Lung (tissue), 12 donors: ENCODE results near the gene CHST11. TPM values are rescaled to one million over a fixed set of nuclear protein-coding genes. Genes with fewer than 3 reads are reported as not detected.

ENCODE experiments used
- ATAC-seq: fragments of 200-7000 bp; cut with Tn5 transposase; one replicate; pipeline ENCODE4 v1.9.1; 2020; ENCODE audit warnings: moderate number of reproducible peaks; ENCODE audit not compliant: insufficient read depth, low FRiP score
- DNase-seq, 3 donors: peaks; one replicate each; pipeline ENCODE4 v3.0.0-alpha.2; 2013 to 2017
- H3K27ac ChIP-seq, 2 donors: one replicate each; pipeline ENCODE4 v1.5.1; 2013; ENCODE audit warnings: mild to moderate bottlenecking in 2 of 2, moderate library complexity in 2 of 2, control low read depth in 1 of 2, inconsistent platforms in 1 of 2, low read depth in 1 of 2, low read length in 1 of 2
- H3K27me3 ChIP-seq, 3 donors: one replicate each; pipeline ENCODE4 v1.5.1; 2013; ENCODE audit warnings: low read length in 2 of 3; ENCODE audit not compliant: control insufficient read depth in 3 of 3, insufficient read depth in 3 of 3
- H3K36me3 ChIP-seq, 4 donors: one replicate each; pipeline ENCODE4 v1.5.1; 2013; ENCODE audit warnings: low read length in 4 of 4, mild to moderate bottlenecking in 1 of 4, moderate library complexity in 1 of 4; ENCODE audit not compliant: control insufficient read depth in 4 of 4, insufficient read depth in 4 of 4
- H3K4me1 ChIP-seq, 5 donors: one replicate each; pipeline ENCODE4 v1.5.1; 2013; ENCODE audit warnings: low read length in 5 of 5, mild to moderate bottlenecking in 2 of 5, moderate library complexity in 1 of 5; ENCODE audit not compliant: control insufficient read depth in 5 of 5, insufficient read depth in 5 of 5
- H3K4me3 ChIP-seq: one replicate; pipeline ENCODE4 v1.5.1; 2013; ENCODE audit warnings: mild to moderate bottlenecking, control low read depth, moderate library complexity
- H3K9ac ChIP-seq, 2 donors: one replicate each; pipeline ENCODE4 v1.5.1; 2013; ENCODE audit warnings: low read length in 2 of 2, control low read depth in 1 of 2; ENCODE audit not compliant: insufficient read depth in 1 of 2
- H3K9me3 ChIP-seq, 4 donors: one replicate each; pipeline ENCODE4 v1.5.1; 2013; ENCODE audit warnings: low read length in 3 of 4, mild to moderate bottlenecking in 1 of 4, moderate library complexity in 1 of 4; ENCODE audit not compliant: control insufficient read depth in 4 of 4, insufficient read depth in 3 of 4
- WGBS, 2 donors: extraction: QIAGEN DNeasy Blood & Tissue Kit; methylation state at CpG; one replicate each; pipeline ENCODE4 v1.1.7; 2013; 5-methylcytosine and 5-hydroxymethylcytosine counted together
- polyA plus RNA-seq, 2 donors: library from polyadenylated mRNA; stranded (reverse); fragments of 200-250 nt; gene quantifications; one replicate each; pipeline ENCODE4 v1.2.1, GENCODE V29; 2013
- total RNA-seq, 2 donors: library from RNA; depleted of rRNA in 1 of 2; stranded (reverse); fragments of >200 nt in 1 of 2; gene quantifications; one replicate each; pipeline ENCODE4 v1.2.1, GENCODE V29; 2014 to 2021
- TF ChIP-seq, protein P1 (sequence below): IDR thresholded peaks from 2 replicates; pipeline ENCODE4 v1.5.1; 2012; ENCODE audit warnings: mild to moderate bottlenecking; ENCODE audit errors: control extremely low read depth, extremely low read depth
- donor health status: control.
- donor health status: control.
- donor health status: Bipolar disorder and iron deficiency.
- donor health status: healthy.
- donor health status: DM: yes; HTN: yes; CAD: no.

Gene CHST11
- total and polyA plus RNA-seq, 4 donors = 9.0 to 63.2 (median 27.7) TPM

DNA sequence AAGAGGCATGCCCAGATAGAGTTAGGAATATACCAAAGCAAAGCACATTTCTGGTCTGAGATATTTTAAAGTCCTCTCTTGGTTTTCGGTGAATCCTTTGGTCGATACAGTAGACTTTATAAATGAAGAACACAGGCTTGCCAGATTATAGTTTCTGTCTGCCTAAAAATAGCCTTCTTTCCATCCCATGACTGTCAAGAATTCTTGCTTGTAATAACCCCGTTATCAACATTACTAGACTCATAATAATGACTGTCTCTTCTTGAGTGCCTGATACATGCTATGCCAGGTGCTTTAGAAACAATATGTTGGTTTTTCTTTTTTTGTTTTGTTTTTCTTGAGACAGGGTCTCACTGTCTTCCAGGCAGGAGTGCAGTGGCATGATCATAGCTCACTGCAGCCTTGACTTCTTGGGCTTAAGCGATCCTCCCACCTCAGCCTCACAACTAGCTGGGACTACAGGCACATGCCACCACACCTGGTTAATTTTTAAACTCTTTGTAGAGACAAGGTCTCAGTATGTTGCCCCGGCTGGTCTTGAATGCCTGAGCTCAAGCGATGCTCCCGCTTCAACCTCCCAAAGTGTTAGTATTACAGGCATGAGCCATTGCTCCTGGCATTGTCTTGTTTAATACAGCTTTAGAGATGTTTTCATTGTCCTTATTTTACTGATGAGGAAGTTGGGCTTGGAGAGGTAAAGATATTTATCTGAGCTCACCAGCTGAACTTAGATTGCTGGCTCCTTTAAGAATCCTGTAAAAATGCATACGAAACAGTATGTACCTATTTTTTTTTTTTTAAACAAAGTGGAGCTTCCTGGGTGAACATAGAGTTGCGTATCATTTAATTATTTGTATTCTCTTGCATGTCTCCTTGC, 30.4 kb downstream of the CHST11 start:
- Histone ChIP-seq H3K9ac (no peak overlapping the region), H3K4me3 (no peak overlapping the region), H3K27me3 (no peaks in the 10 kb centered on the region), H3K36me3 (peaks cover 0 to 2% (median 0%) of the 10 kb centered on the region in 4 donors), H3K4me1 (peaks cover 0 to 11% (median 0%) of the 10 kb centered on the region in 5 donors), H3K27ac (no peak overlapping the region), H3K9me3 (peaks cover 0 to 1% (median 0%) of the 10 kb centered on the region in 4 donors)
- 65 to 72% methylated on average over 9 of the region's 9 CpGs for WGBS, 2 donors
- no peak for DNase-seq
- TF ChIP-seq, protein P1, sequence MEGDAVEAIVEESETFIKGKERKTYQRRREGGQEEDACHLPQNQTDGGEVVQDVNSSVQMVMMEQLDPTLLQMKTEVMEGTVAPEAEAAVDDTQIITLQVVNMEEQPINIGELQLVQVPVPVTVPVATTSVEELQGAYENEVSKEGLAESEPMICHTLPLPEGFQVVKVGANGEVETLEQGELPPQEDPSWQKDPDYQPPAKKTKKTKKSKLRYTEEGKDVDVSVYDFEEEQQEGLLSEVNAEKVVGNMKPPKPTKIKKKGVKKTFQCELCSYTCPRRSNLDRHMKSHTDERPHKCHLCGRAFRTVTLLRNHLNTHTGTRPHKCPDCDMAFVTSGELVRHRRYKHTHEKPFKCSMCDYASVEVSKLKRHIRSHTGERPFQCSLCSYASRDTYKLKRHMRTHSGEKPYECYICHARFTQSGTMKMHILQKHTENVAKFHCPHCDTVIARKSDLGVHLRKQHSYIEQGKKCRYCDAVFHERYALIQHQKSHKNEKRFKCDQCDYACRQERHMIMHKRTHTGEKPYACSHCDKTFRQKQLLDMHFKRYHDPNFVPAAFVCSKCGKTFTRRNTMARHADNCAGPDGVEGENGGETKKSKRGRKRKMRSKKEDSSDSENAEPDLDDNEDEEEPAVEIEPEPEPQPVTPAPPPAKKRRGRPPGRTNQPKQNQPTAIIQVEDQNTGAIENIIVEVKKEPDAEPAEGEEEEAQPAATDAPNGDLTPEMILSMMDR = no peak
- no peak for ATAC-seq

DNA sequence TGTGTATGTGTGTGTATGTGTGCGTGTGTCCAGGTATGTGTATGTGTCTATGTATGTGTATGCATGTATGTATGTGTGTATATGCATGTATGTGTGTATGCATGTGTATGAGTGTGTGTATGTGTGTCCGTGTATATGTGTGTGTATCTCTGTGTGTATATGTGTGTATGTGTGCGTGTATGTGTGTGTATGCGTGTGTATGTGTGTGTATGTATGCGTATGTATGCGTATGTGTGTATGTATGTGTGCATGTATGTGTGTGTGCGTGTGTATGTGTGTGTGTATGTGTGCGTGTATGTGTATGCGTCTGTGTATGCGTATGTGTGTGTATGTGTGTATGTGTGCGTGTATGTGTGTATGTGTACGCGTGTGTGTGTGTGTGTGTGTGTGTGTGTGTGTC, 31.6 kb downstream of the CHST11 start:
- TF ChIP-seq, protein P1 = no peak
- Histone ChIP-seq H3K27ac (no peak overlapping the region), H3K4me1 (peaks cover 0 to 11% (median 0%) of the 10 kb centered on the region in 5 donors), H3K9me3 (peaks cover 0 to 1% (median 0%) of the 10 kb centered on the region in 4 donors), H3K36me3 (peaks cover 0 to 3% (median 0%) of the 10 kb centered on the region in 4 donors), H3K4me3 (no peak overlapping the region), H3K9ac (no peak overlapping the region), H3K27me3 (no peaks in the 10 kb centered on the region)
- no peak for ATAC-seq
- 91 to 94% methylated on average over 13 of the region's 13 CpGs for WGBS, 2 donors
- no peak for DNase-seq

DNA sequence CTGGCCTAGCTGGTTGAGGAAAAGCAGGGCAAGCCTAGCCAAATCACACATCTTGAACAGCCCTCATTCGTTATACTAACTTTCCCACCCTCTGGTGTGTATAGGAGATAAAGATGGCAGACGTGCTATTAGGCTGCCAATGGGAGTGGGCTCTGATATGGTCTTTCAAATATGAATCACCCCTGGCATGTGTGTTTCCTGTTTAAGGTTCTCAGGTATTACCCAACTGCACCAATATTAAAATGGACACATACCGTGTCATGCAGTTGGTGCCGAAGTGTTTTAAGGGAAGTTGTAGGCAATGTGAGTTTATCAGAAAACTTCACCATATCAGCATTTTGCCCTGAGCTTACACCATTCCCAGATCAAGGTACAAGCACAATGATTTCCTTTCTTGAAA, 33.4 kb downstream of the CHST11 start:
- DNase-seq = no peak
- no peak overlapping the region for H3K27ac ChIP-seq
- ATAC-seq = no peak
- no peak overlapping the region for H3K4me3 ChIP-seq
- peaks cover 0 to 17% (median 0%) of the 10 kb centered on the region in 5 donors for H3K4me1 ChIP-seq
- peaks cover 0 to 4% (median 0%) of the 10 kb centered on the region in 4 donors for H3K36me3 ChIP-seq
- peaks cover 0 to 1% (median 0%) of the 10 kb centered on the region in 4 donors for H3K9me3 ChIP-seq
- TF ChIP-seq, protein P1 = no peak
- no peaks in the 10 kb centered on the region for H3K27me3 ChIP-seq
- 54 to 70% methylated on average over 4 of the region's 4 CpGs for WGBS, 2 donors
- no peak overlapping the region for H3K9ac ChIP-seq
